H1 (cell line): ENCODE results near the gene HACL1. TPM values are rescaled to one million over a fixed set of nuclear protein-coding genes. Genes with fewer than 3 reads are reported as not detected.

Source experiments
- CTCF ChIA-PET: fragments of 300-600 bp; sonication (Branson Sonifier 250); formaldehyde crosslinking; loops from one replicate; lab custom pipeline; 2021; ENCODE audit not compliant: partially characterized antibody; lab: Charles Lee
- POLR2A ChIA-PET: fragments of 300-600 bp; sonication (Branson Sonifier 250); formaldehyde crosslinking; loops from one replicate; lab custom pipeline; 2021; ENCODE audit warnings: inconsistent platforms; ENCODE audit not compliant: partially characterized antibody; lab: Charles Lee
- DNase-seq, 2 experiments: peaks; one replicate each; pipeline versions ENCODE4 v3.0.0 to v3.0.0-alpha.2; 2010 to 2022; ENCODE audit warnings: low spot score in 2 of 2, low read depth in 1 of 2, mixed read lengths in 1 of 2
- FAIRE-seq: peaks from 2 replicates; lab custom pipeline; 2011; peaks lifted over from hg19 to GRCh38; lab: Jason Lieb, UNC
- H2AFZ ChIP-seq: 2 replicates; pipeline ENCODE4 v1.8.1; 2012; ENCODE audit warnings: low read length, inconsistent platforms
- H2AK5ac ChIP-seq: 2 replicates; pipeline ENCODE4 v1.6.1; 2013; ENCODE audit warnings: low read depth, low read length
- H2BK120ac ChIP-seq: replicated peaks from 2 replicates; pipeline ENCODE3; 2013; ENCODE audit warnings: low read depth, low read length, inconsistent platforms
- H2BK12ac ChIP-seq: 2 replicates; pipeline ENCODE4 v1.6.1; 2013; ENCODE audit warnings: low read depth, low read length
- H2BK15ac ChIP-seq: 2 replicates; pipeline ENCODE4 v1.6.1; 2013; ENCODE audit warnings: low read length
- H2BK20ac ChIP-seq: 2 replicates; pipeline ENCODE4 v1.6.1; 2013; ENCODE audit warnings: low read length
- H2BK5ac ChIP-seq: 2 replicates; pipeline ENCODE4 v1.6.1; 2013; ENCODE audit warnings: low read depth, low read length
- H3K14ac ChIP-seq: 2 replicates; pipeline ENCODE4 v1.6.1; 2013; ENCODE audit warnings: inconsistent platforms; ENCODE audit not compliant: insufficient read length
- H3K18ac ChIP-seq: 2 replicates; pipeline ENCODE4 v1.6.1; 2013; ENCODE audit warnings: low read length; ENCODE audit errors: extremely low read depth
- H3K23ac ChIP-seq: 2 replicates; pipeline ENCODE4 v1.6.1; 2013; ENCODE audit warnings: inconsistent platforms; ENCODE audit not compliant: insufficient read length
- H3K23me2 ChIP-seq: 2 replicates; pipeline ENCODE4 v1.6.1; 2013; ENCODE audit warnings: low read depth, low read length
- H3K27ac ChIP-seq: 2 replicates; pipeline ENCODE4 v1.6.1; 2011; ENCODE audit warnings: low read depth, low read length, inconsistent platforms
- H3K27me3 ChIP-seq, 4 experiments: replicated peaks in 1 of 4; 1 replicate in 1 of 4; 2 replicates in 3 of 4; pipeline versions ENCODE4 v1.6.1 to v1.8.1; 2011 to 2013; ENCODE audit warnings: low read length in 3 of 4, mild to moderate bottlenecking in 3 of 4, inconsistent platforms in 2 of 4, mixed read lengths in 2 of 4, moderate library complexity in 1 of 4; ENCODE audit not compliant: control insufficient read depth in 3 of 4, insufficient read depth in 3 of 4; ENCODE audit errors: extremely low read depth in 1 of 4
- H3K36me3 ChIP-seq, 4 experiments: 2 replicates each; pipeline versions ENCODE4 v1.6.1 to v1.8.1; 2011 to 2013; ENCODE audit warnings: mild to moderate bottlenecking in 4 of 4, low read length in 3 of 4, moderate library complexity in 2 of 4, control low read depth in 1 of 4, inconsistent platforms in 1 of 4; ENCODE audit not compliant: insufficient read depth in 4 of 4, control insufficient read depth in 2 of 4
- H3K4ac ChIP-seq: replicated peaks from 2 replicates; pipeline ENCODE3; 2013; ENCODE audit warnings: low read length, low read depth, mixed read lengths, inconsistent platforms; ENCODE audit not compliant: insufficient read length
- H3K4me1 ChIP-seq, 4 experiments: replicated peaks in 1 of 4; 1 replicate in 1 of 4; 2 replicates in 3 of 4; pipeline versions ENCODE4 v1.6.1 to v1.8.1; 2011 to 2013; ENCODE audit warnings: low read length in 3 of 4, inconsistent platforms in 2 of 4, mixed read lengths in 1 of 4; ENCODE audit not compliant: insufficient read depth in 4 of 4, control insufficient read depth in 3 of 4
- H3K4me2 ChIP-seq, 2 experiments: 2 replicates each; pipeline versions ENCODE4 v1.6.1 to v1.8.1; 2011 to 2013; ENCODE audit warnings: low read depth in 2 of 2, low read length in 2 of 2, control low read depth in 1 of 2, inconsistent platforms in 1 of 2, mild to moderate bottlenecking in 1 of 2; ENCODE audit not compliant: insufficient read depth in 1 of 2
- H3K4me3 ChIP-seq, 4 experiments: fragments of 200-600, 300-600 bp in 1 of 4; sonication (generic), shearing (Covaris generic), sonication (Bioruptor Twin) in 1 of 4; 2 replicates each; pipeline versions ENCODE4 v1.5.1 to v1.8.1; 2011 to 2016; ENCODE audit warnings: low read length in 4 of 4, low read depth in 3 of 4, control low read depth in 2 of 4, inconsistent platforms in 2 of 4, mild to moderate bottlenecking in 2 of 4, mixed read lengths in 1 of 4, moderate library complexity in 1 of 4; ENCODE audit not compliant: insufficient read depth in 2 of 4; ENCODE audit errors: extremely low read depth in 1 of 4
- H3K56ac ChIP-seq: replicated peaks from 2 replicates; pipeline ENCODE3; 2013; ENCODE audit warnings: low read depth, mild to moderate bottlenecking, mixed read lengths, low read length, inconsistent platforms; ENCODE audit not compliant: insufficient read length
- H3K79me1 ChIP-seq: 2 replicates; pipeline ENCODE4 v1.6.1; 2013; ENCODE audit warnings: low read depth, low read length, control low read depth
- H3K79me2 ChIP-seq, 2 experiments: 2 replicates each; pipeline versions ENCODE4 v1.6.1 to v1.8.1; 2012 to 2013; ENCODE audit warnings: low read length in 2 of 2, mild to moderate bottlenecking in 2 of 2, inconsistent platforms in 1 of 2; ENCODE audit not compliant: insufficient read depth in 2 of 2, control insufficient read depth in 1 of 2
- H3K9ac ChIP-seq, 4 experiments: replicated peaks in 1 of 4; 1 replicate in 1 of 4; 2 replicates in 3 of 4; pipeline versions ENCODE4 v1.6.1 to v1.8.1; 2011 to 2013; ENCODE audit warnings: low read depth in 3 of 4, low read length in 3 of 4, control low read depth in 2 of 4, mild to moderate bottlenecking in 2 of 4, moderate library complexity in 2 of 4, inconsistent platforms in 1 of 4; ENCODE audit errors: extremely low read depth in 1 of 4
- H3K9me3 ChIP-seq, 2 experiments: 2 replicates each; pipeline versions ENCODE4 v1.6.1 to v1.8.1; 2012 to 2013; ENCODE audit warnings: mild to moderate bottlenecking in 2 of 2, moderate library complexity in 2 of 2, control low read depth in 1 of 2, inconsistent platforms in 1 of 2, low read depth in 1 of 2, low read length in 1 of 2, mixed read lengths in 1 of 2; ENCODE audit not compliant: insufficient read depth in 2 of 2
- H4K20me1 ChIP-seq, 2 experiments: replicated peaks in 1 of 2; 2 replicates each; pipeline versions ENCODE3 to v1.8.1; 2011 to 2013; ENCODE audit warnings: inconsistent platforms in 2 of 2, low read length in 2 of 2, mild to moderate bottlenecking in 1 of 2; ENCODE audit not compliant: insufficient read depth in 2 of 2, control insufficient read depth in 1 of 2
- H4K5ac ChIP-seq: 2 replicates; pipeline ENCODE4 v1.6.1; 2013; ENCODE audit warnings: low read length, low read depth, mixed read lengths, inconsistent platforms; ENCODE audit not compliant: insufficient read length
- H4K8ac ChIP-seq: 2 replicates; pipeline ENCODE4 v1.8.0; 2013; ENCODE audit warnings: mild to moderate bottlenecking, moderate library complexity, low read length, inconsistent platforms; ENCODE audit not compliant: insufficient read depth; ENCODE audit errors: extremely low read depth
- H4K91ac ChIP-seq: replicated peaks from 2 replicates; pipeline ENCODE3; 2013; ENCODE audit warnings: low read length, mixed read lengths, inconsistent platforms; ENCODE audit not compliant: insufficient read length
- CEBPB ChIP-seq: IDR thresholded peaks from 2 replicates; pipeline ENCODE4 v1.6.1; 2012; ENCODE audit warnings: low read depth, low read length
- POU5F1 ChIP-seq: IDR thresholded peaks from 2 replicates; pipeline ENCODE4 v1.6.1; 2011; ENCODE audit warnings: low read depth, mild to moderate bottlenecking, low read length, moderate library complexity
- SAP30 ChIP-seq: fragments of 300-600 bp; sonication (generic); IDR thresholded peaks from 2 replicates; pipeline ENCODE4 v1.7.1; 2012; ENCODE audit warnings: low read length, moderate library complexity, mild to moderate bottlenecking, inconsistent platforms; ENCODE audit not compliant: insufficient read depth, insufficient replicate concordance
- SUZ12 ChIP-seq: fragments of 200-600 bp; sonication (generic); IDR thresholded peaks from 2 replicates; pipeline ENCODE4 v1.6.1; 2012; ENCODE audit warnings: mild to moderate bottlenecking, inconsistent platforms, low read length, moderate library complexity, mixed read lengths
- WGBS, 2 experiments: shearing (Covaris generic) in 1 of 2; methylation state at CpG; one replicate each; pipeline versions ENCODE4 v1.1.6 to v1.1.7; 2013 to 2015; ENCODE audit warnings: low lambda C conversion rate in 2 of 2, mixed read lengths in 2 of 2, inconsistent platforms in 1 of 2, low coverage in 1 of 2, missing lambda C conversion rate in 1 of 2; ENCODE audit not compliant: insufficient replicate concordance in 2 of 2, insufficient coverage in 1 of 2, insufficient read length in 1 of 2; ENCODE audit errors: extremely low coverage in 1 of 2, missing lambda C conversion rate in 1 of 2; 5-methylcytosine and 5-hydroxymethylcytosine counted together
- polyA plus RNA-seq, 7 experiments: library from polyadenylated mRNA; depleted of rRNA in 3 of 7; stranded (reverse) in 5 of 7; unstranded in 2 of 7; fragments of >200 nt in 5 of 7; fragments of 200-250 nt in 2 of 7; gene quantifications; 1 replicate in 5 of 7; 2 replicates in 1 of 7; 4 replicates in 1 of 7; pipeline versions ENCODE4 v1.2.1 to v1.2.3, GENCODE V29; 2011 to 2013; ENCODE audit warnings: missing spikeins in 2 of 7, mixed read lengths in 2 of 7
- total RNA-seq: library from RNA; stranded (reverse); fragmentation: NEBNext Ultra II Directional; extraction: Animal tissue kit (Norgen Biotek cat#: 25700); gene quantifications from 2 replicates; pipeline ENCODE4 v1.2.1, GENCODE V29; 2021

Gene HACL1
- total and polyA plus RNA-seq, 2 of the 8 experiments (the other 6 are each of a cell fraction or from before 2014, with no cell fraction given), result 38.2 to 46.0 TPM

DNA sequence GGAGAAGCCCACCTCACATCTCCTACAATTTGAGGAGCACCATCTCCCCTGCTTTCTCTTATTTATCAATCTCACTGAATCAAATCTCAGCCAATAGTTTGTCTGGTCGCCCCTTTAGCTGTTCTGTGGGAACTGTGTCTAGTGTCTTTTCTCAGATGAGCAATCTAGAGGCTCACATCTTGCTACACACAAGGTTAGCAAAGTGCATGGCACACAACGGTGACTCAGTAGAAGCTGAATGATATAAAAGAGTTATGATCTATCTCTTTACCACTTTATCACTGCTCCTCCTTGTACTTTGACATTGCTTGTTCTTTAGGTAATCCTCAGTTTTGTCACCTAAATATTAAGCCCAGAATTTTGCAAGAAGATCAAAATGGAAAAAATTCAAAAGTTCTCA, 63.0 kb downstream of the HACL1 start:
- H2BK15ac ChIP-seq, result no peak overlapping the region
- no peak overlapping the region for H2BK120ac ChIP-seq
- H3K18ac ChIP-seq, result no peak overlapping the region
- no peak overlapping the region for H4K8ac ChIP-seq
- no peaks in the 10 kb centered on the region for H4K20me1 ChIP-seq
- H4K91ac ChIP-seq, result no peak overlapping the region
- H3K4ac ChIP-seq, result no peak overlapping the region
- H3K79me2 ChIP-seq, result no peaks in the 10 kb centered on the region
- no peaks in the 10 kb centered on the region for H3K9me3 ChIP-seq
- FAIRE-seq (no peak), DNase-seq (no peak)
- no peak overlapping the region for H3K14ac ChIP-seq
- no peaks in the 10 kb centered on the region for H3K36me3 ChIP-seq
- no peak overlapping the region for H2BK12ac ChIP-seq
- no peak overlapping the region for H3K9ac ChIP-seq
- WGBS, 2 experiments, result 84% methylated on average over 2 of the region's 2 CpGs; no CpG with 5 or more reads in 1 of the 2 experiments
- CTCF ChIA-PET, result interaction anchor here (2.8 kb wide), 1 partner anchor 12 kb away, joined by 10 read pairs; no protein-coding TSS in a partner anchor
- no peak overlapping the region for H3K4me3 ChIP-seq
- H2AFZ ChIP-seq, result no peak overlapping the region
- TF ChIP-seq SAP30 (no peak), SUZ12 (no peak), POU5F1 (no peak), CEBPB (no peak)
- no peak overlapping the region for H2AK5ac ChIP-seq
- H4K5ac ChIP-seq, result no peak overlapping the region
- POLR2A ChIA-PET, result no interaction called here
- no peaks in the 10 kb centered on the region for H3K23me2 ChIP-seq
- no peak overlapping the region for H3K56ac ChIP-seq
- no peak overlapping the region for H3K23ac ChIP-seq
- no peak overlapping the region for H3K27ac ChIP-seq
- no peaks in the 10 kb centered on the region for H3K79me1 ChIP-seq
- no peaks in the 10 kb centered on the region for H3K27me3 ChIP-seq
- no peak overlapping the region for H3K4me2 ChIP-seq
- no peak overlapping the region for H2BK5ac ChIP-seq
- H3K4me1 ChIP-seq, result no peaks in the 10 kb centered on the region
- H2BK20ac ChIP-seq, result no peak overlapping the region
